ENCODE data around the gene KCNJ13. TPM values are rescaled to one million over a fixed set of nuclear protein-coding genes. Genes with fewer than 3 reads are reported as not detected.

Gene KCNJ13
- polyA plus RNA-seq, 1 donor from 2014 or later: not detected

GRCh38 chr2:232787806-232788205 lies 11.4 kb upstream of the KCNJ13 start:
- no peak overlapping the region for H2AFZ ChIP-seq (ENCODE audit: low read depth, low read length)
- no peaks in the 10 kb centered on the region for H3K27me3 ChIP-seq (ENCODE audit: insufficient read depth, low read depth, low read length)
- no peak overlapping the region for H3K4me2 ChIP-seq (ENCODE audit: low read length)
- H3K4me3 ChIP-seq (ENCODE audit: low read length): no peak overlapping the region
- no peaks in the 10 kb centered on the region for H3K9me2 ChIP-seq (ENCODE audit: insufficient read depth, low read length)
- no peak overlapping the region for H3K9ac ChIP-seq (ENCODE audit: low read length)
- H3K27ac ChIP-seq (ENCODE audit: low read length): no peak overlapping the region
- no peaks in the 10 kb centered on the region for H4K20me1 ChIP-seq (ENCODE audit: insufficient read depth)
- H3K36me3 ChIP-seq (ENCODE audit: insufficient read depth, low read length): peaks cover 12% of the 10 kb centered on the region
- H3F3A ChIP-seq (ENCODE audit: insufficient read depth, low read length, poor library complexity, severe bottlenecking): no peaks in the 10 kb centered on the region
- H3K79me2 ChIP-seq (replicated peaks; ENCODE audit: insufficient read depth, low read length): no peaks in the 10 kb centered on the region
- H3K9me3 ChIP-seq (ENCODE audit: low read length): no peaks in the 10 kb centered on the region
- TF ChIP-seq SMC3 (conservative IDR thresholded peaks at IDR 0.05; ENCODE audit: poor library complexity): no peak
- TF ChIP-seq EZH2 (IDR thresholded peaks at IDR 0.05; ENCODE audit: borderline replicate concordance, insufficient read depth, low read length, poor library complexity, severe bottlenecking): no peak
- TF ChIP-seq, protein P1, sequence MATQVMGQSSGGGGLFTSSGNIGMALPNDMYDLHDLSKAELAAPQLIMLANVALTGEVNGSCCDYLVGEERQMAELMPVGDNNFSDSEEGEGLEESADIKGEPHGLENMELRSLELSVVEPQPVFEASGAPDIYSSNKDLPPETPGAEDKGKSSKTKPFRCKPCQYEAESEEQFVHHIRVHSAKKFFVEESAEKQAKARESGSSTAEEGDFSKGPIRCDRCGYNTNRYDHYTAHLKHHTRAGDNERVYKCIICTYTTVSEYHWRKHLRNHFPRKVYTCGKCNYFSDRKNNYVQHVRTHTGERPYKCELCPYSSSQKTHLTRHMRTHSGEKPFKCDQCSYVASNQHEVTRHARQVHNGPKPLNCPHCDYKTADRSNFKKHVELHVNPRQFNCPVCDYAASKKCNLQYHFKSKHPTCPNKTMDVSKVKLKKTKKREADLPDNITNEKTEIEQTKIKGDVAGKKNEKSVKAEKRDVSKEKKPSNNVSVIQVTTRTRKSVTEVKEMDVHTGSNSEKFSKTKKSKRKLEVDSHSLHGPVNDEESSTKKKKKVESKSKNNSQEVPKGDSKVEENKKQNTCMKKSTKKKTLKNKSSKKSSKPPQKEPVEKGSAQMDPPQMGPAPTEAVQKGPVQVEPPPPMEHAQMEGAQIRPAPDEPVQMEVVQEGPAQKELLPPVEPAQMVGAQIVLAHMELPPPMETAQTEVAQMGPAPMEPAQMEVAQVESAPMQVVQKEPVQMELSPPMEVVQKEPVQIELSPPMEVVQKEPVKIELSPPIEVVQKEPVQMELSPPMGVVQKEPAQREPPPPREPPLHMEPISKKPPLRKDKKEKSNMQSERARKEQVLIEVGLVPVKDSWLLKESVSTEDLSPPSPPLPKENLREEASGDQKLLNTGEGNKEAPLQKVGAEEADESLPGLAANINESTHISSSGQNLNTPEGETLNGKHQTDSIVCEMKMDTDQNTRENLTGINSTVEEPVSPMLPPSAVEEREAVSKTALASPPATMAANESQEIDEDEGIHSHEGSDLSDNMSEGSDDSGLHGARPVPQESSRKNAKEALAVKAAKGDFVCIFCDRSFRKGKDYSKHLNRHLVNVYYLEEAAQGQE (IDR thresholded peaks at IDR 0.05; ENCODE audit: borderline replicate concordance): no peak
- TF ChIP-seq EP300 (conservative IDR thresholded peaks at IDR 0.05; ENCODE audit: poor library complexity, severe bottlenecking): no peak
- TF ChIP-seq RAD21 (conservative IDR thresholded peaks at IDR 0.05): no peak
- no peak for TF ChIP-seq TAF1 (IDR thresholded peaks at IDR 0.05; ENCODE audit: low read depth)
- TF ChIP-seq MXI1 (conservative IDR thresholded peaks at IDR 0.05; ENCODE audit: poor library complexity, severe bottlenecking): no peak

GRCh38 chr2:232783278-232783677 lies 6.9 kb upstream of the KCNJ13 start:
- H2AFZ ChIP-seq (ENCODE audit: low read depth, low read length): no peak overlapping the region
- H3K27me3 ChIP-seq (ENCODE audit: insufficient read depth, low read depth, low read length): no peaks in the 10 kb centered on the region
- no peaks in the 10 kb centered on the region for H3K79me2 ChIP-seq (replicated peaks; ENCODE audit: insufficient read depth, low read length)
- no peaks in the 10 kb centered on the region for H3K9me3 ChIP-seq (ENCODE audit: low read length)
- no peak overlapping the region for H3K4me3 ChIP-seq (ENCODE audit: low read length)
- H4K20me1 ChIP-seq (ENCODE audit: insufficient read depth): no peaks in the 10 kb centered on the region
- H3K9ac ChIP-seq (ENCODE audit: low read length): no peak overlapping the region
- H3K4me2 ChIP-seq (ENCODE audit: low read length): no peak overlapping the region
- H3K9me2 ChIP-seq (ENCODE audit: insufficient read depth, low read length): no peaks in the 10 kb centered on the region
- TF ChIP-seq RAD21 (conservative IDR thresholded peaks at IDR 0.05): no peak
- TF ChIP-seq EP300 (conservative IDR thresholded peaks at IDR 0.05; ENCODE audit: poor library complexity, severe bottlenecking): no peak
- no peak for TF ChIP-seq CTCF (IDR thresholded peaks at IDR 0.05; ENCODE audit: poor library complexity, severe bottlenecking)
- no peak for TF ChIP-seq POLR2AphosphoS5 (IDR thresholded peaks at IDR 0.05)
- TF ChIP-seq TAF1 (IDR thresholded peaks at IDR 0.05; ENCODE audit: low read depth): no peak
- no peak for TF ChIP-seq EZH2 (IDR thresholded peaks at IDR 0.05; ENCODE audit: borderline replicate concordance, insufficient read depth, low read length, poor library complexity, severe bottlenecking)
- TF ChIP-seq MXI1 (conservative IDR thresholded peaks at IDR 0.05; ENCODE audit: poor library complexity, severe bottlenecking): no peak
- TF ChIP-seq, protein P1 (IDR thresholded peaks at IDR 0.05; ENCODE audit: borderline replicate concordance): no peak
- TF ChIP-seq SMC3 (conservative IDR thresholded peaks at IDR 0.05; ENCODE audit: poor library complexity): no peak
- H3K27ac ChIP-seq (ENCODE audit: low read length): no peak overlapping the region
- no peaks in the 10 kb centered on the region for H3F3A ChIP-seq (ENCODE audit: insufficient read depth, low read length, poor library complexity, severe bottlenecking)
- peaks cover 3% of the 10 kb centered on the region for H3K36me3 ChIP-seq (ENCODE audit: insufficient read depth, low read length)

Data from neural cell (in vitro differentiated cells).